Subcutaneous abdominal adipose tissue (tissue), 5 donors: Measurements from ENCODE around the gene AGT.

Experiments
- H3K27ac ChIP-seq: one replicate; pipeline ENCODE4 v1.7.0; 2013; ENCODE audit warnings: low read depth, mild to moderate bottlenecking, inconsistent platforms, low read length, moderate library complexity
- H3K27me3 ChIP-seq, 5 donors: one replicate each; pipeline ENCODE4 v1.7.0; 2013; ENCODE audit warnings: low read length in 5 of 5, inconsistent platforms in 1 of 5; ENCODE audit not compliant: control insufficient read depth in 5 of 5, insufficient read depth in 4 of 5
- H3K36me3 ChIP-seq, 5 donors: one replicate each; pipeline ENCODE4 v1.7.0; 2013; ENCODE audit warnings: low read length in 5 of 5; ENCODE audit not compliant: control insufficient read depth in 5 of 5, insufficient read depth in 5 of 5
- H3K4me1 ChIP-seq, 5 donors: one replicate each; pipeline ENCODE4 v1.7.0; 2013; ENCODE audit warnings: low read length in 5 of 5, mild to moderate bottlenecking in 3 of 5, moderate library complexity in 1 of 5; ENCODE audit not compliant: control insufficient read depth in 5 of 5, insufficient read depth in 5 of 5
- H3K4me3 ChIP-seq, 5 donors: one replicate each; pipeline ENCODE4 v1.7.0; 2013; ENCODE audit warnings: low read length in 5 of 5, low read depth in 1 of 5
- H3K9ac ChIP-seq, 5 donors: one replicate each; pipeline ENCODE4 v1.7.0; 2013; ENCODE audit warnings: low read length in 5 of 5, mild to moderate bottlenecking in 4 of 5, moderate library complexity in 3 of 5
- H3K9me3 ChIP-seq, 5 donors: one replicate each; pipeline ENCODE4 v1.7.0; 2013; ENCODE audit warnings: low read length in 5 of 5; ENCODE audit not compliant: control insufficient read depth in 5 of 5
- donor health status: healthy.
- donor health status: healthy.
- donor health status: healthy.
- donor health status: healthy.
- donor health status: healthy.

AGT gene

GRCh38 chr1:230745071-230745470 is 31.1 kb upstream of the AGT start:
- Histone ChIP-seq H3K9ac (no peak overlapping the region), H3K36me3 (no peaks in the 10 kb centered on the region), H3K27ac (no peak overlapping the region), H3K27me3 (peaks cover 0 to 6% (median 0%) of the 10 kb centered on the region in 5 donors), H3K4me1 (no peaks in the 10 kb centered on the region), H3K9me3 (no peaks in the 10 kb centered on the region), H3K4me3 (no peak overlapping the region)

- Histone ChIP-seq H3K4me1 (no peaks in the 10 kb centered on the region), H3K27me3 (peaks cover 0 to 6% (median 0%) of the 10 kb centered on the region in 5 donors), H3K4me3 (no peak overlapping the region), H3K9me3 (no peaks in the 10 kb centered on the region), H3K36me3 (no peaks in the 10 kb centered on the region), H3K27ac (no peak overlapping the region), H3K9ac (no peak overlapping the region)
These were observed 30.5 kb upstream of the AGT start for GRCh38 chr1:230744382-230744781.

- no peak overlapping the region for H3K4me3 ChIP-seq
- H3K9me3 ChIP-seq = no peaks in the 10 kb centered on the region
- peaks cover 0 to 6% (median 0%) of the 10 kb centered on the region in 5 donors for H3K27me3 ChIP-seq
- H3K9ac ChIP-seq = no peak overlapping the region
- H3K4me1 ChIP-seq = no peaks in the 10 kb centered on the region
- no peaks in the 10 kb centered on the region for H3K36me3 ChIP-seq
- H3K27ac ChIP-seq = no peak overlapping the region
These were observed 30.0 kb upstream of the AGT start for GRCh38 chr1:230743899-230744298.

GRCh38 chr1:230739564-230740290 is 25.8 kb upstream of the AGT start:
- no peaks in the 10 kb centered on the region for H3K36me3 ChIP-seq
- no peak overlapping the region for H3K27ac ChIP-seq
- H3K4me3 ChIP-seq = no peak overlapping the region
- H3K27me3 ChIP-seq = peaks cover 0 to 2% (median 0%) of the 10 kb centered on the region in 5 donors
- no peak overlapping the region for H3K9ac ChIP-seq
- peaks cover 0 to 4% (median 0%) of the 10 kb centered on the region in 5 donors for H3K9me3 ChIP-seq
- no peaks in the 10 kb centered on the region for H3K4me1 ChIP-seq

GRCh38 chr1:230737622-230738262 is 23.8 kb upstream of the AGT start:
- no peaks in the 10 kb centered on the region for H3K4me1 ChIP-seq
- no peak overlapping the region for H3K4me3 ChIP-seq
- H3K9ac ChIP-seq = no peak overlapping the region
- H3K9me3 ChIP-seq = peaks cover 0 to 4% (median 0%) of the 10 kb centered on the region in 5 donors
- peaks cover 0 to 2% (median 0%) of the 10 kb centered on the region in 5 donors for H3K27me3 ChIP-seq
- no peak overlapping the region for H3K27ac ChIP-seq
- no peaks in the 10 kb centered on the region for H3K36me3 ChIP-seq

GRCh38 chr1:230735447-230735846 is 21.5 kb upstream of the AGT start:
- no peak overlapping the region for H3K9ac ChIP-seq

GRCh38 chr1:230730977-230731376 is 17.1 kb upstream of the AGT start:
- H3K27ac ChIP-seq = no peak overlapping the region

More at GRCh38 chr1:230735447-230735846, 21.5 kb upstream of the AGT start:
- Histone ChIP-seq H3K36me3 (no peaks in the 10 kb centered on the region), H3K9me3 (peaks cover 0 to 4% (median 0%) of the 10 kb centered on the region in 5 donors), H3K4me1 (peaks cover 0 to 3% (median 0%) of the 10 kb centered on the region in 5 donors), H3K4me3 (no peak overlapping the region), H3K27ac (no peak overlapping the region), H3K27me3 (peaks cover 0 to 2% (median 0%) of the 10 kb centered on the region in 5 donors)

GRCh38 chr1:230728710-230729392 is 14.9 kb upstream of the AGT start:
- no peak overlapping the region for H3K27ac ChIP-seq

More at GRCh38 chr1:230730977-230731376, 17.1 kb upstream of the AGT start:
- H3K9ac ChIP-seq = no peak overlapping the region
- no peaks in the 10 kb centered on the region for H3K36me3 ChIP-seq
- peaks cover 0 to 15% (median 11%) of the 10 kb centered on the region in 5 donors for H3K4me1 ChIP-seq
- H3K9me3 ChIP-seq = no peaks in the 10 kb centered on the region
- peaks cover 0 to 2% (median 0%) of the 10 kb centered on the region in 5 donors for H3K27me3 ChIP-seq
- H3K4me3 ChIP-seq = no peak overlapping the region

GRCh38 chr1:230725256-230726012 is 11.5 kb upstream of the AGT start:
- Histone ChIP-seq H3K4me3 (no peak overlapping the region), H3K27me3 (no peaks in the 10 kb centered on the region), H3K9me3 (peaks cover 0 to 4% (median 0%) of the 10 kb centered on the region in 5 donors), H3K36me3 (no peaks in the 10 kb centered on the region), H3K27ac (no peak overlapping the region), H3K9ac (no peak overlapping the region), H3K4me1 (peaks cover 0 to 15% (median 11%) of the 10 kb centered on the region in 5 donors)

More at GRCh38 chr1:230728710-230729392, 14.9 kb upstream of the AGT start:
- Histone ChIP-seq H3K27me3 (no peaks in the 10 kb centered on the region), H3K4me3 (no peak overlapping the region), H3K9me3 (no peaks in the 10 kb centered on the region), H3K4me1 (peaks cover 0 to 15% (median 11%) of the 10 kb centered on the region in 5 donors), H3K36me3 (no peaks in the 10 kb centered on the region), H3K9ac (no peak overlapping the region)
